ENCODE results near the gene IFFO2. TPM values are rescaled to one million over a fixed set of nuclear protein-coding genes. Genes with fewer than 3 reads are reported as not detected.
A peak's percentile ranks its signal among the peaks of the same experiment; 100 is the strongest.

The IFFO2 gene
- total RNA-seq, 2 donors from 2014 or later: 4.6 to 6.4 TPM

DNA sequence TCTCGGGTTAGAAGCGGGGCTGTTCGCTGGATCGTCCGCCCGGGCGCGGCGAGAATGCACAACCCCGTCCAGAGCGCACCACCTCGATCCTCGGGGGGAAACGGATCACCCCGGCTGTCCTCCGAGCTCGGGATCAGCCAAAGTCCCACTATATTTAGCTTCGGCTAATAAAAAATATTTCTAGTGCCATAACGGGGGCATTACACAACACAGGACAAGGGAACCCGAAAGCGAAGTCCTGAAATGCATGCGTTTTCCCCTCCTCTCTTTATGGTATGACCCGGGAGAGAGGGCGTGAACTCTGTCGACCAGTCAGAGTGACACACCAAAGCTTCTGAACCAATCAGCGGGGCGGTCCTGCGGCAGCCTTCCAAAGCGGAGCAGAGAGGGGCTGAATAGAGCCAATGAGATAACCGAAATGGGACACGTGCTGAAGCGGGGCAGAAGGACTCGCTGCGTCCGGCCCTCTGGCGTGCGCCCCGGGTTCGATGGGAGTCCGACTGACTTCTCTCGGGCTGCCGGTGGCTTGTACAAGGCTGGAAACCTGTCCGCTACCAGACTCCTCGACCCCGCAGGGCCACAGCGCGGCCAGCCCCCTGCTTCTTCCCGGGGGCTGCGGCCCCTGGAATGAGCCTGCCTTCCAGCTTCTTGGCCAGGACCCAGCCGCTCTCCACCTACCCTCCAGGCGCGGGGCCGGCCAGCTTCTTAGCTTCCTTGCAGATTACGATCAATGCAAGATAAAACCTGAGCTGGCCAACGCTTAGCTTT is 53.8 kb downstream of the IFFO2 start, which contains the start of gene ALDH4A1:
ALDH4A1 (minus strand) TSS at position 33 of the 768 bp plus-strand sequence; CDS start at position 1, 32 bp downstream.
- H3K27me3 Mint-ChIP-seq (ENCODE audit: insufficient read depth): peaks cover 54% of the 10 kb centered on the region
- H3K9me3 ChIP-seq (ENCODE audit: control insufficient read depth, low read length): no peaks in the 10 kb centered on the region
- no peaks in the 10 kb centered on the region for H3K9me3 Mint-ChIP-seq

GRCh38 chr1:18901952-18902522 is 54.4 kb downstream of the IFFO2 start:
- Histone ChIP-seq H3K27me3 (ENCODE audit: control insufficient read depth, insufficient read depth, low read length, poor library complexity, severe bottlenecking) (peaks cover 61% of the 10 kb centered on the region), H3K9ac (ENCODE audit: extremely low read depth, low read length, poor library complexity, severe bottlenecking) (peak overlapping the region; percentile 97), H3K4me3 (ENCODE audit: low read length) (peak overlapping the region; percentile 86), H3K9me3 (ENCODE audit: control insufficient read depth, low read length) (no peaks in the 10 kb centered on the region), H3K27ac (ENCODE audit: low read depth, low read length) (peak overlapping the region; percentile 98), H3K36me3 (ENCODE audit: control insufficient read depth, insufficient read depth, low read length) (no peaks in the 10 kb centered on the region), H3K4me1 (ENCODE audit: control insufficient read depth, insufficient read depth, low read length) (peaks cover 9% of the 10 kb centered on the region)
- WGBS, 2 experiments (ENCODE audit: insufficient coverage in 1 of 2, insufficient read length in 1 of 2): 0 to 1% methylated on average over 12 to 44 of the region's 44 CpGs
- no peaks in the 10 kb centered on the region for H3K9me3 Mint-ChIP-seq
- H3K27me3 Mint-ChIP-seq (ENCODE audit: insufficient read depth): peaks cover 61% of the 10 kb centered on the region
- peaks cover 13% of the 10 kb centered on the region for H3K4me1 Mint-ChIP-seq
- peak overlapping the region; percentile 85 for H3K4me3 Mint-ChIP-seq
- TF ChIP-seq, protein P1, sequence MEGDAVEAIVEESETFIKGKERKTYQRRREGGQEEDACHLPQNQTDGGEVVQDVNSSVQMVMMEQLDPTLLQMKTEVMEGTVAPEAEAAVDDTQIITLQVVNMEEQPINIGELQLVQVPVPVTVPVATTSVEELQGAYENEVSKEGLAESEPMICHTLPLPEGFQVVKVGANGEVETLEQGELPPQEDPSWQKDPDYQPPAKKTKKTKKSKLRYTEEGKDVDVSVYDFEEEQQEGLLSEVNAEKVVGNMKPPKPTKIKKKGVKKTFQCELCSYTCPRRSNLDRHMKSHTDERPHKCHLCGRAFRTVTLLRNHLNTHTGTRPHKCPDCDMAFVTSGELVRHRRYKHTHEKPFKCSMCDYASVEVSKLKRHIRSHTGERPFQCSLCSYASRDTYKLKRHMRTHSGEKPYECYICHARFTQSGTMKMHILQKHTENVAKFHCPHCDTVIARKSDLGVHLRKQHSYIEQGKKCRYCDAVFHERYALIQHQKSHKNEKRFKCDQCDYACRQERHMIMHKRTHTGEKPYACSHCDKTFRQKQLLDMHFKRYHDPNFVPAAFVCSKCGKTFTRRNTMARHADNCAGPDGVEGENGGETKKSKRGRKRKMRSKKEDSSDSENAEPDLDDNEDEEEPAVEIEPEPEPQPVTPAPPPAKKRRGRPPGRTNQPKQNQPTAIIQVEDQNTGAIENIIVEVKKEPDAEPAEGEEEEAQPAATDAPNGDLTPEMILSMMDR (conservative IDR thresholded peaks at IDR 0.05): no peak
- H3K27ac Mint-ChIP-seq: peak overlapping the region; percentile 100
- no peak for DNase-seq
- H3K36me3 Mint-ChIP-seq (ENCODE audit: low read depth): peaks cover 10% of the 10 kb centered on the region

More for the DNA sequence above, 53.8 kb downstream of the IFFO2 start, which contains the start of gene ALDH4A1:
- H3K27ac Mint-ChIP-seq: peak within 1 kb of the TSS; percentile 100
- H3K4me1 ChIP-seq (ENCODE audit: control insufficient read depth, insufficient read depth, low read length): peaks cover 9% of the 10 kb centered on the region
- peak within 1 kb of the TSS; percentile 98 for H3K27ac ChIP-seq (ENCODE audit: low read depth, low read length)
- peak within 1 kb of the TSS; percentile 86 for H3K4me3 ChIP-seq (ENCODE audit: low read length)
- peak within 1 kb of the TSS; percentile 97 for H3K9ac ChIP-seq (ENCODE audit: extremely low read depth, low read length, poor library complexity, severe bottlenecking)
- H3K36me3 ChIP-seq (ENCODE audit: control insufficient read depth, insufficient read depth, low read length): no peaks in the 10 kb centered on the region
- peaks cover 54% of the 10 kb centered on the region for H3K27me3 ChIP-seq (ENCODE audit: control insufficient read depth, insufficient read depth, low read length, poor library complexity, severe bottlenecking)
- WGBS, 2 experiments (ENCODE audit: insufficient coverage in 1 of 2, insufficient read length in 1 of 2): 0% methylated on average over 42 to 55 of the region's 55 CpGs
- peaks cover 5% of the 10 kb centered on the region for H3K36me3 Mint-ChIP-seq (ENCODE audit: low read depth)
- TF ChIP-seq, protein P1 (conservative IDR thresholded peaks at IDR 0.05): no peak
- DNase-seq: peak; percentile 99
- peak within 1 kb of the TSS; percentile 85 for H3K4me3 Mint-ChIP-seq
- H3K4me1 Mint-ChIP-seq: peaks cover 13% of the 10 kb centered on the region

DNA sequence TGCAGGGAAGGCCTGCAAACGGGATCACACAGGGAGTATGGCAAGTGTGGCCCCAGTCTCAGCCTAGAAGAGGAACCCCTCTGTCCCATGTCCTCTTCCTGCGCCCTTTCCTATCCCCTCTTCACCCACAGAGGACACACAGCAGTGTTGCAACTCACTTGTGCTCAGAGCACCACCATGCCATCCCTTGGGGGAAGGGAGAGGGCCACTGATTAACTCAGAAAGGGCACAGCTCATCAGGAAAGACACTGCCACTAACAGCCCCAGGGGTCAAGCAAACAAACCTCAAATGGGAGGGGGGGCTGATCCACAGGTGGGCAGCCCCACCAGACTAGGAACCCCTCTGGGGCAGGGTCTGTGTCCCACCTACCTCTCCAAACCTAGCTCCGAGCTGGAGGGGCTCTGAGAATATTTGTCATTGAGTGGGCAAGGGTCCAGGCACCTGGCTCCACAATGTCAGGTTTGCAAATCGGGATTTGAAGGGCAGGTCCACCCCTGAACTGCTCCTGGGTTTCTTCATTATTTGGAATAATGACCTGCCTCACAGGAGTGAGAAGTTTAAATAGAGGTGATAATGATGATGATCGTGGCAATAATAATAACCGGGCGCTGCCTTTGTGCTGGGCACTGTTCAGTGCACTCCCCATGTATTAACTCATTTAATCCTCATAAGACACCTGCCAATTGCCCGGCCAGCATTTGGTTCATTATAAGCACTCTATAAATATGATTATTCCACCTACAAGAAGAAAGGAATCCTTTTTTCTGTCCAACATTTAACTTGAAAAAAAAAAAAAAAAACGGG is 55.1 kb downstream of the IFFO2 start:
- Mint-ChIP-seq H3K27me3 (ENCODE audit: insufficient read depth) (peaks cover 66% of the 10 kb centered on the region), H3K4me1 (peaks cover 13% of the 10 kb centered on the region), H3K4me3 (peak overlapping the region; percentile 85), H3K27ac (peak overlapping the region; percentile 96), H3K9me3 (no peaks in the 10 kb centered on the region), H3K36me3 (ENCODE audit: low read depth) (peaks cover 10% of the 10 kb centered on the region)
- Histone ChIP-seq H3K27me3 (ENCODE audit: control insufficient read depth, insufficient read depth, low read length, poor library complexity, severe bottlenecking) (peaks cover 66% of the 10 kb centered on the region), H3K36me3 (ENCODE audit: control insufficient read depth, insufficient read depth, low read length) (no peaks in the 10 kb centered on the region), H3K4me3 (ENCODE audit: low read length) (peak overlapping the region; percentile 86), H3K9ac (ENCODE audit: extremely low read depth, low read length, poor library complexity, severe bottlenecking) (peak overlapping the region; percentile 97), H3K9me3 (ENCODE audit: control insufficient read depth, low read length) (no peaks in the 10 kb centered on the region), H3K27ac (ENCODE audit: low read depth, low read length) (no peak overlapping the region), H3K4me1 (ENCODE audit: control insufficient read depth, insufficient read depth, low read length) (peaks cover 9% of the 10 kb centered on the region)
- TF ChIP-seq, protein P1 (conservative IDR thresholded peaks at IDR 0.05): no peak
- 64 to 90% methylated on average over 1 to 9 of the region's 9 CpGs for WGBS, 2 experiments (ENCODE audit: insufficient coverage in 1 of 2, insufficient read length in 1 of 2)
- DNase-seq: no peak

All from endodermal cell (in vitro differentiated cells).